GM23338 (cell line): ENCODE measurements around the gene COBL. TPM values are rescaled to one million over a fixed set of nuclear protein-coding genes. Genes with fewer than 3 reads are reported as not detected.

Source experiments
- ATAC-seq: fragments of 200-7000 bp; cut with Tn5 transposase; 3 replicates; pipeline ENCODE4 v1.9.1; 2020
- DNase-seq: peaks from one replicate; pipeline ENCODE4 v3.0.0-alpha.2; 2015; ENCODE audit warnings: low spot score
- H2AFZ ChIP-seq: fragments of 200-600 bp; sonication (generic); 2 replicates; pipeline ENCODE4 v1.8.0; 2016; ENCODE audit warnings: antibody characterized with exemption, mild to moderate bottlenecking, moderate library complexity
- H3F3A ChIP-seq: fragments of 200-600 bp; sonication (generic); replicated peaks from 2 replicates; pipeline ENCODE4 v1.8.0; 2017; ENCODE audit warnings: antibody characterized with exemption, mixed run types, low read depth
- H3K27ac ChIP-seq: fragments of 200-600 bp; sonication (generic); 2 replicates; pipeline ENCODE4 v1.6.1; 2016; ENCODE audit warnings: low read depth
- H3K27me3 ChIP-seq: fragments of 200-600 bp; sonication (generic); 2 replicates; pipeline ENCODE4 v1.8.0; 2016; ENCODE audit warnings: mild to moderate bottlenecking, mixed run types, moderate library complexity; ENCODE audit not compliant: insufficient read depth
- H3K36me3 ChIP-seq: fragments of 200-600 bp; sonication (generic); 2 replicates; pipeline ENCODE4 v1.8.0; 2016; ENCODE audit warnings: mild to moderate bottlenecking; ENCODE audit not compliant: insufficient read depth
- H3K4me1 ChIP-seq: fragments of 200-600 bp; sonication (generic); 2 replicates; pipeline ENCODE4 v1.8.0; 2016; ENCODE audit warnings: mild to moderate bottlenecking, moderate library complexity; ENCODE audit not compliant: insufficient read depth
- H3K4me2 ChIP-seq: fragments of 200-600 bp; sonication (generic); 2 replicates; pipeline ENCODE4 v1.7.1; 2017; ENCODE audit warnings: mixed run types
- H3K4me3 ChIP-seq: fragments of 200-600 bp; sonication (generic); 2 replicates; pipeline ENCODE4 v1.6.1; 2016; ENCODE audit warnings: mixed run types
- H3K79me2 ChIP-seq: fragments of 200-600 bp; sonication (generic); replicated peaks from 2 replicates; pipeline ENCODE4 v1.8.0; 2017; ENCODE audit warnings: mild to moderate bottlenecking; ENCODE audit not compliant: insufficient read depth
- H3K9me2 ChIP-seq: fragments of 200-600 bp; sonication (generic); 2 replicates; pipeline ENCODE4 v1.8.0; 2017; ENCODE audit not compliant: insufficient read depth
- H4K20me1 ChIP-seq: fragments of 200-600 bp; sonication (generic); replicated peaks from 2 replicates; pipeline ENCODE4 v1.8.0; 2017; ENCODE audit warnings: mild to moderate bottlenecking; ENCODE audit not compliant: insufficient read depth
- H3K27ac Mint-ChIP-seq: 2 replicates; pipeline ENCODE4 v1.8.0; 2020; ENCODE audit warnings: inconsistent platforms, mild to moderate bottlenecking, moderate library complexity, mixed read lengths
- H3K27me3 Mint-ChIP-seq: 3 replicates; pipeline ENCODE4 v1.8.0; 2022; ENCODE audit warnings: low read depth, mild to moderate bottlenecking, moderate library complexity, mixed read lengths, inconsistent platforms; ENCODE audit not compliant: insufficient read depth, poor library complexity
- H3K36me3 Mint-ChIP-seq: 3 replicates; pipeline ENCODE4 v1.8.0; 2021; ENCODE audit warnings: low read depth, mild to moderate bottlenecking, inconsistent platforms, moderate library complexity, mixed read lengths
- H3K4me1 Mint-ChIP-seq: 3 replicates; pipeline ENCODE4 v1.8.0; 2020; ENCODE audit warnings: mild to moderate bottlenecking, inconsistent platforms, mixed read lengths
- H3K4me3 Mint-ChIP-seq: 3 replicates; pipeline ENCODE4 v1.8.0; 2021; ENCODE audit warnings: moderate library complexity, mild to moderate bottlenecking, inconsistent platforms, mixed read lengths
- H3K9me3 Mint-ChIP-seq: 3 replicates; pipeline ENCODE4 v1.8.0; 2020; ENCODE audit warnings: moderate library complexity, mild to moderate bottlenecking, inconsistent platforms, mixed read lengths
- CREB1 ChIP-seq: fragments of 250-450 bp; sonication (Bioruptor Pico); IDR thresholded peaks from 2 replicates; pipeline ENCODE4 v1.5.0; 2020; ENCODE audit warnings: low read depth, mild to moderate bottlenecking, moderate library complexity
- EZH2 ChIP-seq: fragments of 200-600 bp; sonication (generic); IDR thresholded peaks from one replicate; pipeline ENCODE4 v1.8.0; 2017; ENCODE audit warnings: antibody characterized with exemption, mild to moderate bottlenecking, low read depth; ENCODE audit not compliant: unreplicated experiment
- EZH2phosphoT487 ChIP-seq: fragments of 200-600 bp; sonication (generic); IDR thresholded peaks from one replicate; pipeline ENCODE4 v1.8.1; 2018; ENCODE audit warnings: antibody characterized with exemption; ENCODE audit not compliant: unreplicated experiment
- JUNB ChIP-seq: IDR thresholded peaks from one replicate; pipeline ENCODE4 v1.6.1; 2016; ENCODE audit warnings: antibody characterized with exemption; ENCODE audit not compliant: unreplicated experiment
- NANOG ChIP-seq: IDR thresholded peaks from 2 replicates; pipeline ENCODE4 v1.6.1; 2016; ENCODE audit warnings: antibody characterized with exemption, borderline replicate concordance
- POLR2AphosphoS5 ChIP-seq: IDR thresholded peaks from 2 replicates; pipeline ENCODE4 v1.6.1; 2016; ENCODE audit warnings: antibody characterized with exemption, low read depth
- STAT1 ChIP-seq: IDR thresholded peaks from one replicate; pipeline ENCODE4 v1.6.1; 2016; ENCODE audit warnings: antibody characterized with exemption; ENCODE audit not compliant: unreplicated experiment
- ZNF114 ChIP-seq: fragments of 250-450 bp; sonication (Bioruptor Pico); IDR thresholded peaks from 2 replicates; pipeline ENCODE4 v1.5.0; 2020; ENCODE audit warnings: mild to moderate bottlenecking, moderate library complexity
- ZNF331 ChIP-seq: fragments of 250-450 bp; sonication (Bioruptor Pico); IDR thresholded peaks from 2 replicates; pipeline ENCODE4 v1.5.0; 2020; ENCODE audit warnings: low read depth, mild to moderate bottlenecking, moderate library complexity
- polyA plus RNA-seq: library from polyadenylated mRNA; unstranded; fragments of >200 nt; fragmentation: Nextera tagmentation; extraction: Ambion mirVana; gene quantifications from 2 replicates; pipeline ENCODE4 v1.2.1, GENCODE V29; 2016
- total RNA-seq: library from RNA; depleted of rRNA; stranded (reverse); fragments of >200 nt; shearing (Covaris generic); gene quantifications from 2 replicates; pipeline ENCODE4 v1.2.3, GENCODE V29; 2014
- TF ChIP-seq, protein P1 (sequence below): IDR thresholded peaks from 2 replicates; pipeline ENCODE4 v1.6.1; 2016; ENCODE audit warnings: antibody characterized with exemption
- TF ChIP-seq, protein P2 (sequence below): fragments of 250-450 bp; sonication (Bioruptor Pico); IDR thresholded peaks from 2 replicates; pipeline ENCODE4 v1.5.0; 2020; ENCODE audit warnings: mild to moderate bottlenecking, moderate library complexity
- TF ChIP-seq, protein P3 (sequence below): IDR thresholded peaks from one replicate; pipeline ENCODE4 v1.6.1; 2018; ENCODE audit warnings: antibody characterized with exemption; ENCODE audit not compliant: unreplicated experiment
- TF ChIP-seq, protein P4 (sequence below), 2 experiments: fragments of 200-600 bp in 1 of 2; sonication (generic) in 1 of 2; conservative IDR thresholded peaks; 2 replicates each; pipeline versions ENCODE4 v1.5.1 to v1.6.1; 2016 to 2017; ENCODE audit warnings: antibody characterized with exemption in 2 of 2, low read depth in 2 of 2, mild to moderate bottlenecking in 2 of 2, moderate library complexity in 1 of 2

Gene COBL
- total and polyA plus RNA-seq, 2 experiments from 2014 or later = 18.3 to 51.9 TPM

DNA sequence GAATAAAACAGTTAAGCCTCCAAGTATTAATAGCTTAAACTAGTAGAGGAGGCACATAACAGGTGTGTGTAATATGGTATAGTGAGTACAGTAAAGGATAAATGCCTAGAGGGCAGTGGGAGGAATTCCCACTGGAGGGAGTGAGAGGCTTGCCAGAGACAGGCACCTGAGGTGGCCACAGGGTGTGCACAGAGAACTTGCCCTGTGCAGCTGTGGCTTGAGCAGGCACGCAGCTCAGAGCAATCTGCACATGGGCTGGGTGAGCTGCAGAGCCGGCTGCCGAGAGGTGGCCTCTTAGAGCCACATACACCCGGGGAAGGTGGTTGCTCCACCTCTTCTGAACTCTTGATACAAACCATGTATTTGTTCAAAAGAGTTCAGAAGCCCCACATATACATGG lies 237.1 kb downstream of the COBL start:
- Histone ChIP-seq H3K4me1 (peaks cover 30% of the 10 kb centered on the region), H2AFZ (no peak overlapping the region), H3K36me3 (no peaks in the 10 kb centered on the region), H3K4me2 (no peak overlapping the region), H3F3A (peaks cover 5% of the 10 kb centered on the region; the same call in 1 of the 2 replicates), H4K20me1 (no peaks in the 10 kb centered on the region), H3K27me3 (no peaks in the 10 kb centered on the region), H3K79me2 (no peaks in the 10 kb centered on the region), H3K4me3 (no peak overlapping the region), H3K27ac (no peak overlapping the region), H3K9me2 (no peaks in the 10 kb centered on the region; the same call in 1 of the 2 replicates)
- DNase-seq = no peak
- Mint-ChIP-seq H3K4me3 (no peak overlapping the region), H3K9me3 (no peaks in the 10 kb centered on the region), H3K27me3 (peaks cover 3% of the 10 kb centered on the region), H3K36me3 (peaks cover 25% of the 10 kb centered on the region), H3K4me1 (peaks cover 49% of the 10 kb centered on the region), H3K27ac (0 out of 2 replicates have a peak overlapping the region, but pooled peaks have one; percentile 92)
- TF ChIP-seq, protein P1, sequence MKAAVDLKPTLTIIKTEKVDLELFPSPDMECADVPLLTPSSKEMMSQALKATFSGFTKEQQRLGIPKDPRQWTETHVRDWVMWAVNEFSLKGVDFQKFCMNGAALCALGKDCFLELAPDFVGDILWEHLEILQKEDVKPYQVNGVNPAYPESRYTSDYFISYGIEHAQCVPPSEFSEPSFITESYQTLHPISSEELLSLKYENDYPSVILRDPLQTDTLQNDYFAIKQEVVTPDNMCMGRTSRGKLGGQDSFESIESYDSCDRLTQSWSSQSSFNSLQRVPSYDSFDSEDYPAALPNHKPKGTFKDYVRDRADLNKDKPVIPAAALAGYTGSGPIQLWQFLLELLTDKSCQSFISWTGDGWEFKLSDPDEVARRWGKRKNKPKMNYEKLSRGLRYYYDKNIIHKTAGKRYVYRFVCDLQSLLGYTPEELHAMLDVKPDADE = no peak
- TF ChIP-seq EZH2 (no peak), POLR2AphosphoS5 (no peak), JUNB (no peak), ZNF331 (CRISPR knock-in tag) (no peak), STAT1 (no peak), NANOG (no peak), CREB1 (CRISPR knock-in tag) (no peak), EZH2phosphoT487 (no peak), ZNF114 (no peak)
- TF ChIP-seq, protein P2, sequence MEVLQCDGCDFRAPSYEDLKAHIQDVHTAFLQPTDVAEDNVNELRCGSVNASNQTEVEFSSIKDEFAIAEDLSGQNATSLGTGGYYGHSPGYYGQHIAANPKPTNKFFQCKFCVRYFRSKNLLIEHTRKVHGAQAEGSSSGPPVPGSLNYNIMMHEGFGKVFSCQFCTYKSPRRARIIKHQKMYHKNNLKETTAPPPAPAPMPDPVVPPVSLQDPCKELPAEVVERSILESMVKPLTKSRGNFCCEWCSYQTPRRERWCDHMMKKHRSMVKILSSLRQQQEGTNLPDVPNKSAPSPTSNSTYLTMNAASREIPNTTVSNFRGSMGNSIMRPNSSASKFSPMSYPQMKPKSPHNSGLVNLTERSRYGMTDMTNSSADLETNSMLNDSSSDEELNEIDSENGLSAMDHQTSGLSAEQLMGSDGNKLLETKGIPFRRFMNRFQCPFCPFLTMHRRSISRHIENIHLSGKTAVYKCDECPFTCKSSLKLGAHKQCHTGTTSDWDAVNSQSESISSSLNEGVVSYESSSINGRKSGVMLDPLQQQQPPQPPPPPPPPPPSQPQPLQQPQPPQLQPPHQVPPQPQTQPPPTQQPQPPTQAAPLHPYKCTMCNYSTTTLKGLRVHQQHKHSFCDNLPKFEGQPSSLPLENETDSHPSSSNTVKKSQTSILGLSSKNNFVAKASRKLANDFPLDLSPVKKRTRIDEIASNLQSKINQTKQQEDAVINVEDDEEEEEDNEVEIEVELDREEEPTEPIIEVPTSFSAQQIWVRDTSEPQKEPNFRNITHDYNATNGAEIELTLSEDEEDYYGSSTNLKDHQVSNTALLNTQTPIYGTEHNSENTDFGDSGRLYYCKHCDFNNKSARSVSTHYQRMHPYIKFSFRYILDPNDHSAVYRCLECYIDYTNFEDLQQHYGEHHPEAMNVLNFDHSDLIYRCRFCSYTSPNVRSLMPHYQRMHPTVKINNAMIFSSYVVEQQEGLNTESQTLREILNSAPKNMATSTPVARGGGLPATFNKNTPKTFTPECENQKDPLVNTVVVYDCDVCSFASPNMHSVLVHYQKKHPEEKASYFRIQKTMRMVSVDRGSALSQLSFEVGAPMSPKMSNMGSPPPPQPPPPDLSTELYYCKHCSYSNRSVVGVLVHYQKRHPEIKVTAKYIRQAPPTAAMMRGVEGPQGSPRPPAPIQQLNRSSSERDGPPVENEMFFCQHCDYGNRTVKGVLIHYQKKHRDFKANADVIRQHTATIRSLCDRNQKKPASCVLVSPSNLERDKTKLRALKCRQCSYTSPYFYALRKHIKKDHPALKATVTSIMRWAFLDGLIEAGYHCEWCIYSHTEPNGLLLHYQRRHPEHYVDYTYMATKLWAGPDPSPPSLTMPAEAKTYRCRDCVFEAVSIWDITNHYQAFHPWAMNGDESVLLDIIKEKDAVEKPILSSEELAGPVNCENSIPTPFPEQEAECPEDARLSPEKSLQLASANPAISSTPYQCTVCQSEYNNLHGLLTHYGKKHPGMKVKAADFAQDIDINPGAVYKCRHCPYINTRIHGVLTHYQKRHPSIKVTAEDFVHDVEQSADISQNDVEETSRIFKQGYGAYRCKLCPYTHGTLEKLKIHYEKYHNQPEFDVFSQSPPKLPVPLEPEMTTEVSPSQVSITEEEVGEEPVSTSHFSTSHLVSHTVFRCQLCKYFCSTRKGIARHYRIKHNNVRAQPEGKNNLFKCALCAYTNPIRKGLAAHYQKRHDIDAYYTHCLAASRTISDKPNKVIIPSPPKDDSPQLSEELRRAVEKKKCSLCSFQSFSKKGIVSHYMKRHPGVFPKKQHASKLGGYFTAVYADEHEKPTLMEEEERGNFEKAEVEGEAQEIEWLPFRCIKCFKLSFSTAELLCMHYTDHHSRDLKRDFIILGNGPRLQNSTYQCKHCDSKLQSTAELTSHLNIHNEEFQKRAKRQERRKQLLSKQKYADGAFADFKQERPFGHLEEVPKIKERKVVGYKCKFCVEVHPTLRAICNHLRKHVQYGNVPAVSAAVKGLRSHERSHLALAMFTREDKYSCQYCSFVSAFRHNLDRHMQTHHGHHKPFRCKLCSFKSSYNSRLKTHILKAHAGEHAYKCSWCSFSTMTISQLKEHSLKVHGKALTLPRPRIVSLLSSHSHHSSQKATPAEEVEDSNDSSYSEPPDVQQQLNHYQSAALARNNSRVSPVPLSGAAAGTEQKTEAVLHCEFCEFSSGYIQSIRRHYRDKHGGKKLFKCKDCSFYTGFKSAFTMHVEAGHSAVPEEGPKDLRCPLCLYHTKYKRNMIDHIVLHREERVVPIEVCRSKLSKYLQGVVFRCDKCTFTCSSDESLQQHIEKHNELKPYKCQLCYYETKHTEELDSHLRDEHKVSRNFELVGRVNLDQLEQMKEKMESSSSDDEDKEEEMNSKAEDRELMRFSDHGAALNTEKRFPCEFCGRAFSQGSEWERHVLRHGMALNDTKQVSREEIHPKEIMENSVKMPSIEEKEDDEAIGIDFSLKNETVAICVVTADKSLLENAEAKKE (CRISPR knock-in tag) = no peak
- TF ChIP-seq, protein P3, sequence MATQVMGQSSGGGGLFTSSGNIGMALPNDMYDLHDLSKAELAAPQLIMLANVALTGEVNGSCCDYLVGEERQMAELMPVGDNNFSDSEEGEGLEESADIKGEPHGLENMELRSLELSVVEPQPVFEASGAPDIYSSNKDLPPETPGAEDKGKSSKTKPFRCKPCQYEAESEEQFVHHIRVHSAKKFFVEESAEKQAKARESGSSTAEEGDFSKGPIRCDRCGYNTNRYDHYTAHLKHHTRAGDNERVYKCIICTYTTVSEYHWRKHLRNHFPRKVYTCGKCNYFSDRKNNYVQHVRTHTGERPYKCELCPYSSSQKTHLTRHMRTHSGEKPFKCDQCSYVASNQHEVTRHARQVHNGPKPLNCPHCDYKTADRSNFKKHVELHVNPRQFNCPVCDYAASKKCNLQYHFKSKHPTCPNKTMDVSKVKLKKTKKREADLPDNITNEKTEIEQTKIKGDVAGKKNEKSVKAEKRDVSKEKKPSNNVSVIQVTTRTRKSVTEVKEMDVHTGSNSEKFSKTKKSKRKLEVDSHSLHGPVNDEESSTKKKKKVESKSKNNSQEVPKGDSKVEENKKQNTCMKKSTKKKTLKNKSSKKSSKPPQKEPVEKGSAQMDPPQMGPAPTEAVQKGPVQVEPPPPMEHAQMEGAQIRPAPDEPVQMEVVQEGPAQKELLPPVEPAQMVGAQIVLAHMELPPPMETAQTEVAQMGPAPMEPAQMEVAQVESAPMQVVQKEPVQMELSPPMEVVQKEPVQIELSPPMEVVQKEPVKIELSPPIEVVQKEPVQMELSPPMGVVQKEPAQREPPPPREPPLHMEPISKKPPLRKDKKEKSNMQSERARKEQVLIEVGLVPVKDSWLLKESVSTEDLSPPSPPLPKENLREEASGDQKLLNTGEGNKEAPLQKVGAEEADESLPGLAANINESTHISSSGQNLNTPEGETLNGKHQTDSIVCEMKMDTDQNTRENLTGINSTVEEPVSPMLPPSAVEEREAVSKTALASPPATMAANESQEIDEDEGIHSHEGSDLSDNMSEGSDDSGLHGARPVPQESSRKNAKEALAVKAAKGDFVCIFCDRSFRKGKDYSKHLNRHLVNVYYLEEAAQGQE = no peak
- TF ChIP-seq, protein P4, sequence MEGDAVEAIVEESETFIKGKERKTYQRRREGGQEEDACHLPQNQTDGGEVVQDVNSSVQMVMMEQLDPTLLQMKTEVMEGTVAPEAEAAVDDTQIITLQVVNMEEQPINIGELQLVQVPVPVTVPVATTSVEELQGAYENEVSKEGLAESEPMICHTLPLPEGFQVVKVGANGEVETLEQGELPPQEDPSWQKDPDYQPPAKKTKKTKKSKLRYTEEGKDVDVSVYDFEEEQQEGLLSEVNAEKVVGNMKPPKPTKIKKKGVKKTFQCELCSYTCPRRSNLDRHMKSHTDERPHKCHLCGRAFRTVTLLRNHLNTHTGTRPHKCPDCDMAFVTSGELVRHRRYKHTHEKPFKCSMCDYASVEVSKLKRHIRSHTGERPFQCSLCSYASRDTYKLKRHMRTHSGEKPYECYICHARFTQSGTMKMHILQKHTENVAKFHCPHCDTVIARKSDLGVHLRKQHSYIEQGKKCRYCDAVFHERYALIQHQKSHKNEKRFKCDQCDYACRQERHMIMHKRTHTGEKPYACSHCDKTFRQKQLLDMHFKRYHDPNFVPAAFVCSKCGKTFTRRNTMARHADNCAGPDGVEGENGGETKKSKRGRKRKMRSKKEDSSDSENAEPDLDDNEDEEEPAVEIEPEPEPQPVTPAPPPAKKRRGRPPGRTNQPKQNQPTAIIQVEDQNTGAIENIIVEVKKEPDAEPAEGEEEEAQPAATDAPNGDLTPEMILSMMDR (conservative IDR thresholded peaks at IDR 0.05; ENCODE audit: low read depth in 2 of 2) = no peak
- no peak for ATAC-seq
